ENCODE measurements around the gene TBPL1.

TBPL1 gene

DNA sequence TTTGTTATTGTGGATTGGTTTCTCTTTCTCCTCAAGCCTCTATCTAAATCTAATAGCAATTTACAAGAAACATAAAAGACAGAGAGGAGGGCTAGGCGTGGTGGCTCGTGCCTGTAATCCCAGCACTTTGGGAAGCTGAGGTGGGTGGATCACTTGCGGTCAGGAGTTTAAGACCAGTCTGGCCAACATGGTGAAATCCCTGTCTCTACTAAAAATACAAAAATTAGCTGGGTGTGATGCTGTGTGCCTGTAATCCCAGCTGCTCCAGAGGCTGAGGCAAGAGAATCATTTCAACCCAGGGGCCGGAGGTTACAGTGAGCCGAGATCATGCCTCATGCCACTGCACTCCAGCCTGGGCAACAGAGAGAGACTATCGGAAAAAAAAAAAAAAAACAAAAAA lies 52.8 kb downstream of the TBPL1 start:
- no peak for DNase-seq (ENCODE audit: low read depth in 3 of 3, low spot score in 1 of 3)

GRCh38 chr6:134007077-134007476 lies 54.1 kb downstream of the TBPL1 start:
- DNase-seq (ENCODE audit: low read depth in 3 of 3, low spot score in 1 of 3) = no peak

DNA sequence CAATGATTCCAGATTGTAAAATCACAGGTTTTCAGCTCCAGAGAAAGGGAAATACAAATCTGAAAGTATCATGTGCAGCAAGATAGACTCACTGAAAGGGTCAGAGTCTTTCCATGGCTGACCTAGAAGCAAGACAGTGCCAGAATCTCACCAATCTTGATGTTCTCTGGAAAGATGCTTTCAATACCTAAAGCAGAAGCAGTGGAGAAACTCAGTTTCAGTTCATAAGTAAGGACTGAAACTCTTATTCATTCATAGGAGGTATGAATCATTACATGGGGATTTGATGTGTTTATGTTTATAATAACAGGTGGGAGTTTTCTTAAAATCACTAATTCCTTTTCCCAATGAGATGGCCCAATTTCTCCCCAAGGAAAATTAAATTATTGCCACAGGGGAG lies 56.9 kb downstream of the TBPL1 start:
- DNase-seq (ENCODE audit: low read depth in 3 of 3, low spot score in 1 of 3) = no peak

DNA sequence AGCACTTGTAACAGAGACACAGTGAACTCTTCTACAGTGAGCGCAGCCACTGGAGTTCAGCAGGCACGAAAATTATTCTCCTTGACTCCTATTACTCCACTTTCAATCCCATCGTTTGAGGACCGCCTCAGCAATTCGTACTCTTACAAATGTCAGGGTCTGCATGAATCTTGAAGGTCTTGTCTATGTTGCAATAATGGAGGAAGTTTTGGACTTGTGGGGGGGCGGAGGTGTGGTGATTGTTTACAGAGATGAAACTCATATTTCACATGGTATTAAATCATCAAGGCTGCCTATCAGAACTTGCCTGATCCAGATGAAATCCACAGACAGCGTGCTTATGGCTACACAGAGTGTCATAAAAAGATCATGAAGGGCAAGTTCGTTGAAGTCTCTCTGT lies 57.4 kb downstream of the TBPL1 start:
- DNase-seq (ENCODE audit: low read depth in 3 of 3, low spot score in 1 of 3) = no peak

- no peak for DNase-seq (ENCODE audit: low read depth in 3 of 3, low spot score in 1 of 3)
These were observed 58.0 kb downstream of the TBPL1 start for GRCh38 chr6:134010974-134011373.

- DNase-seq (ENCODE audit: low read depth in 3 of 3, low spot score in 1 of 3) = no peak
These were observed 61.6 kb downstream of the TBPL1 start for GRCh38 chr6:134014588-134015137.

DNA sequence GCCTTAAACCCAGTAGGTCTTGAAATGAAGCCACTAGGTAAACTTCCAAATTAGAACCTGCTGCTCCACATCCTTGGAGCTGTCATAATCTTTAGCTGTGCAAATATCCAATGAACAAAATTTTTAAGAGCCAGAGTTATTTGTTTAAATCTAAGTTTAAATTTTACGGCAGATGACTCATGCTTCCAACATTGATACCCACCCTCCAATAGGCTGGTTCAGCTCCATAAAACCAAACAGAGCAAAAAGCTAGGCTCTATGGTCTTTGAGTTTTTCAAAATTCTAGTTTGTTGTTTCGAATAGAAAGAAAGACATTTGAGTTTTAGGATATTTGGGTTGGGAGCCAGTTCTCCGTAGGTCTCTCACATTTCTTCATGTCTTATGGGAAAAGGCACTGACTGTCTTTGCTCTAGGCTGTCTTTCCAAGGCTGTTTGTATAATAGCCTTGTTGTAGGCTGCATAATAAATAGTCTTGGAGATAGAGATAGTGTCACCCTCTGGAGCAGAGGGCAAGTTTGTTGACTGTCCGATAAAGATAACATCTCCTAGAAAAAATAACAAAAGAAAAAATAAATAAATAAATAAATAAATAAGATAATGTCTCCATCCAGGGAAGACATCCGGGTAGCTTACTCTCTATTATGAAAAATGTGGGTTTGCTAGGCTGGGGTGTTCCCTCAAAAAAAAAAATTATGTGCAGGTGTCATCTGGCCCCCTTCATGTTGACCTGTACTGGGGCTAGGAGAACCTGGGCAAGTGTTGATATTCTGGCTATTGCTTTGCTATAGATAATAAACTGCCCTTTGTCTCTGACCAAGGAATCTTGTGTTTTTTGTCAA lies 62.9 kb downstream of the TBPL1 start:
- no peak for DNase-seq (ENCODE audit: low read depth in 3 of 3, low spot score in 1 of 3)

- DNase-seq (ENCODE audit: low read depth in 3 of 3, low spot score in 1 of 3) = no peak
These were observed 63.5 kb downstream of the TBPL1 start for GRCh38 chr6:134016558-134016814.

DNA sequence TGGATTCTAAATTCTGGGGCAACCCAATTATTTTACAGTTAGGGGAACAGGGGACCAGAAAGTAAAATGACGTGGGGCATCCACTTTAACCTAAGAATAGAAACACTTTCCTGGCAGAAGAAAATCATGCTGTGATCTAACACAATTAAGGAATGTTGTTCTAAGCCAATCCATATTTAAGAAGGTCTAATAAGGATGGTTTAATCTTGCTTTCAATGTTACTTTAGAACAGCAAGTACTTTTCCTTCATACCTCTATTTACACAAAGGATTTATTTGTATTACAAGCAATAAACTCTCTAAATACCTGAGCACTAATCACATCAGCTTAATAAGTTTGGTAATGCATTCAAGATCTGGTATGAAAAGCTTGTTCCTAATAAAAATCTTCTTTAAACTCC lies 67.0 kb downstream of the TBPL1 start:
- no peak for DNase-seq (ENCODE audit: low read depth in 3 of 3, low spot score in 1 of 3)

GRCh38 chr6:134020543-134020942 lies 67.5 kb downstream of the TBPL1 start:
- DNase-seq (ENCODE audit: low read depth in 3 of 3, low spot score in 1 of 3) = no peak

- no peak for DNase-seq (ENCODE audit: low read depth in 3 of 3, low spot score in 1 of 3)
These were observed 67.9 kb downstream of the TBPL1 start for GRCh38 chr6:134020968-134021367.

GRCh38 chr6:134021396-134022122 lies 68.5 kb downstream of the TBPL1 start:
- no peak for DNase-seq (ENCODE audit: low read depth in 3 of 3, low spot score in 1 of 3)

DNA sequence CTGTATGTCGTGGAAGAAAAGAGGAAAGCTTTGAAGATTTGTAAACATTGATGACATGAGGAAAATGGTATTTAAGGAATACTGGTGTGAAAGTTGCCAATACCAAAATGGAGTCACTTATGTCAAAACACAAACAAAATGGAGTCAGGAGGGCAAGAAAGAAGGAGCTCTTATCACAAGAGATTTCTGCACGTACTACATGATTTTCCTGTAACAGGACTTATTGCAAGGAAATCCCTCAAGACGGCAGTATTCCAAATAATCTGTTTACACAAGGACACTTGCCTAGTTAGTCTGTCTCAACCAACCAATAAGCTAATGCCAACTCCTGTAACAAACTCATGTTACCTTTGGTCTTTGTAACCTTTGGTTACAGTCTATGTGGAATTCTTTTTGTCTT lies 69.6 kb downstream of the TBPL1 start:
- no peak for DNase-seq (ENCODE audit: low read depth in 3 of 3, low spot score in 1 of 3)

GRCh38 chr6:134026597-134026996 lies 73.6 kb downstream of the TBPL1 start:
- DNase-seq (ENCODE audit: low read depth in 3 of 3, low spot score in 1 of 3) = no peak

GRCh38 chr6:134028438-134028837 lies 75.4 kb downstream of the TBPL1 start:
- DNase-seq (ENCODE audit: low read depth in 3 of 3, low spot score in 1 of 3) = no peak

GRCh38 chr6:134029495-134030455 lies 76.8 kb downstream of the TBPL1 start:
- no peak for DNase-seq (ENCODE audit: low read depth in 3 of 3, low spot score in 1 of 3)

GRCh38 chr6:134031696-134032255 lies 78.8 kb downstream of the TBPL1 start:
- no peak for DNase-seq (ENCODE audit: low read depth in 3 of 3, low spot score in 1 of 3)

DNA sequence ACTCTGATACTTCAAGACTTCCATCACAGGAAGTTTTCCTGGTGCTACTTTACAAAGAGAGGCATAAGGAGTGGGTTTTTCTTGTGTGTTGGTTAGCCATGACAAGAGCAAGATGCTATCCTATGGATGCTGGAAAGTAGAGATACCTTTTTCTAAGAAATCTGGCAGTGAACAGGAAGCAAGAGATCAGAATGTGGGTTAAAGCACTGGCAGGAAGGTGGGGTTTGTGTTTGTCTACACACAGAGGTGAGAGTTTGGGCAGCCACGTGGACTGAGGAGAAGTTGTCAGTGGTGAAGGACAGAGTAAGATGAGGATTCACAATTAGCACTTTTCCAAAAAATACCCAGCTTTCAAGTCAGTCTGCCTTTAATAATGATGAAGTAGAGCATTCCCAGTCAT lies 81.5 kb downstream of the TBPL1 start:
- no peak for DNase-seq (ENCODE audit: low read depth in 3 of 3, low spot score in 1 of 3)

DNA sequence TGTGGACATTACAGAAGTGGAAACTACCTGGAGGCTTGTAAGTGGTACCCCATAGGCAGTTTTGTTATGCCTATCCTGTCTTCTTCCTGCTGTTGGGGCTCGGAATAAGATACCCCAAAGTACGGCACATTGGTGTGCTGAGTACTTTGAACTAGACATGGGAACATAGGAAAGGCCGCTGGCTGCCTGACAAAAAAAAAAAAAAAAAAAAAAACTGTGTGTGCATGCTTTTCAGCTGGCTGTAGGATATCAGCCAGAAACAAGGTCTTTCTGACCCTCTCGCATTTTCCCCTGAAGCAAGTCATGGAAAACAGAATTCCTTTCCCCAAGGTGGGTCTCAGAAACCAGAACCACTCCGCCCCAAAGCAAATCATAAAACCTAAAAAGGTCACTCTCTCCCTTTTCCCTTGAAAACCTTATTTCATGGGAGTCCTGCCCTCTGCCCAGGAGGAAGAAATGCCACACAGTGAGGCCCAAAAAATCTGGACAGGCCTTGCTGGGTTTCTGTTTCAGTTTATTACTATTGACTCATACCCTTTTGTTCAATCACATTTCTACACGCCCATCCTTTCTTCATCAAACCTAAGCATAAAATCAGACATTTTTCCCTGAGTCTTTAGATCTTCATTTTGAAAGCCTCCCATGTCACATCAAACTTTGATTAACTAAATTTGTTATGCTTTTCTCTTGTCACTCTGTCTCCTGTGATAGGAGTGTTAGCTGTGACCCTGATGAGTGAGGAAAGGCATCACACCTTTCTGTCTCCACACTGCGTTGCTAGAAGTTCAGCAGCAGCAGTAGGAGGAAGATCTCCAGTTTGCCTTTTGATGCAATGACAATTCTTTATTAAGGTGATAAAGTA lies 82.2 kb downstream of the TBPL1 start:
- DNase-seq (ENCODE audit: low read depth in 3 of 3, low spot score in 1 of 3) = no peak

- no peak for DNase-seq (ENCODE audit: low read depth in 3 of 3, low spot score in 1 of 3)
These were observed 82.8 kb downstream of the TBPL1 start for GRCh38 chr6:134035823-134036296.
